ENCODE results near the gene TRIM40. TPM values are rescaled to one million over a fixed set of nuclear protein-coding genes. Genes with fewer than 3 reads are reported as not detected.
A peak's percentile ranks its signal among the peaks of the same experiment; 100 is the strongest.

The TRIM40 gene, protein sequence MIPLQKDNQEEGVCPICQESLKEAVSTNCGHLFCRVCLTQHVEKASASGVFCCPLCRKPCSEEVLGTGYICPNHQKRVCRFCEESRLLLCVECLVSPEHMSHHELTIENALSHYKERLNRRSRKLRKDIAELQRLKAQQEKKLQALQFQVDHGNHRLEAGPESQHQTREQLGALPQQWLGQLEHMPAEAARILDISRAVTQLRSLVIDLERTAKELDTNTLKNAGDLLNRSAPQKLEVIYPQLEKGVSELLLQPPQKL
- total RNA-seq, result not detected
- polyA plus RNA-seq (ENCODE audit: insufficient read length in 6 of 6), result under 1 TPM in 4 of 6 donors, not detected in 2; 0.09 to 0.16 (median 0.14) TPM
- long read RNA-seq, donor 1, result 0 reads
- long read RNA-seq, donor 2, result 0 reads
- long read RNA-seq, donor 3, result 0 reads
- long read RNA-seq, donor 4, result 0 reads
- long read RNA-seq, donor 5, result 0 reads
- long read RNA-seq, donor 6, result 0 reads
- long read RNA-seq, donor 7, result 0 reads
- long read RNA-seq, donor 8, result 0 reads
- long read RNA-seq, donor 9, result 0 reads
- long read RNA-seq, donor 10, result 0 reads
- long read RNA-seq, donor 11, result 0 reads
- long read RNA-seq, donor 12, result 0 reads

DNA sequence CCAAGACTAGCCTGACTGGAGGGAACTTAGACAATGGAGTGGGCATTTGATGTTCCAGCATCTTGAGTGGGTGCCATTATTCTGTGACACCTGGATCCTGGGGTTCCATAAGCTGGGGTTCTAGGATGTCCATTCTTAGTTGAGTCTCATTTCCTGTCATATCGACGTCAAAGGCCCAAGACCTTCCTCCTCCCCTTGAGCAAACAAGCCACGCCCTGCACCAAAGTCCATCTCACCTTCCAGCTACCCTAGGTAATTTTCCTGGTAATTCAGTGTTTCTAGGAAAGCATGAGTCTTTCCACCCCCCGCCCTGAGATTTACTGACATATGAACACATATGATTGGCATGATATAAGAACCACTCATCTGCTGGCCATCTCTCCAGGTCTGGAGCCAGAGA, at the start of gene TRIM40:
Gene TRIM40 (plus strand): TSS at position 384 of the 400 bp plus-strand sequence. CDS start 897 bp downstream, outside the sequence.
- intact Hi-C loops (cut with DNase I), result no loop called here
- peaks cover 0 to 3% of the 10 kb centered on the region in 2 donors for H3K4me1 ChIP-seq
- H3K9me3 ChIP-seq, result no peaks in the 10 kb centered on the region
- TF ChIP-seq, protein P1, sequence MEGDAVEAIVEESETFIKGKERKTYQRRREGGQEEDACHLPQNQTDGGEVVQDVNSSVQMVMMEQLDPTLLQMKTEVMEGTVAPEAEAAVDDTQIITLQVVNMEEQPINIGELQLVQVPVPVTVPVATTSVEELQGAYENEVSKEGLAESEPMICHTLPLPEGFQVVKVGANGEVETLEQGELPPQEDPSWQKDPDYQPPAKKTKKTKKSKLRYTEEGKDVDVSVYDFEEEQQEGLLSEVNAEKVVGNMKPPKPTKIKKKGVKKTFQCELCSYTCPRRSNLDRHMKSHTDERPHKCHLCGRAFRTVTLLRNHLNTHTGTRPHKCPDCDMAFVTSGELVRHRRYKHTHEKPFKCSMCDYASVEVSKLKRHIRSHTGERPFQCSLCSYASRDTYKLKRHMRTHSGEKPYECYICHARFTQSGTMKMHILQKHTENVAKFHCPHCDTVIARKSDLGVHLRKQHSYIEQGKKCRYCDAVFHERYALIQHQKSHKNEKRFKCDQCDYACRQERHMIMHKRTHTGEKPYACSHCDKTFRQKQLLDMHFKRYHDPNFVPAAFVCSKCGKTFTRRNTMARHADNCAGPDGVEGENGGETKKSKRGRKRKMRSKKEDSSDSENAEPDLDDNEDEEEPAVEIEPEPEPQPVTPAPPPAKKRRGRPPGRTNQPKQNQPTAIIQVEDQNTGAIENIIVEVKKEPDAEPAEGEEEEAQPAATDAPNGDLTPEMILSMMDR (IDR thresholded peaks at IDR 0.05), result no peak
- no peak within 1 kb of the TSS for H3K27ac ChIP-seq
- DNase-seq (no peak), ATAC-seq (no peak)
- H3K4me3 ChIP-seq, result no peak within 1 kb of the TSS
- no peaks in the 10 kb centered on the region for H3K36me3 ChIP-seq
- peaks cover 2 to 49% of the 10 kb centered on the region in 2 donors for H3K27me3 ChIP-seq

DNA sequence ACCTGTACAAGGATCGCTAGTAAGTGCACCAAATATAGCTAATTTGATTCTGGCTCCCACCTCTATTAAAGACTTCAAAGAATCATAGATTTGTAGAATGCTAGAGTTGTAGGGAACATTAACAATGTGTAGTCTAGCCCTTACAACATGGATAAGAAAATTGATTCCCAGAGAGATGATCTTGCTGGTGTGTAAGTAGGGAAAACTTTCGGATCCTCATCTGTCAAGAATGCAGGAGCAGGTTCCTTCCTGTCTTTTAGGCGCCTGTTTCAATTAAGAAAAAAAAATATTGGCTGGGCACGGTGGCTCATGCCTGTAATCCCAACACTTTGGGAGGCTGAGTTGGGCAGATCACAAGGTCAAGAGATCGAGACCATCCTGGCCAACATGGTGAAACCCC, 48.1 kb upstream of the TRIM40 start:
- intact Hi-C loops (cut with DNase I), result no loop called here
- TF ChIP-seq, protein P1 (IDR thresholded peaks at IDR 0.05), result no peak
- no peaks in the 10 kb centered on the region for H3K4me1 ChIP-seq
- H3K27ac ChIP-seq, result no peak overlapping the region
- no peak overlapping the region for H3K4me3 ChIP-seq
- H3K27me3 ChIP-seq, result peaks cover 0 to 58% of the 10 kb centered on the region in 2 donors
- DNase-seq, result no peak
- H3K9me3 ChIP-seq, result no peaks in the 10 kb centered on the region
- H3K36me3 ChIP-seq, result no peaks in the 10 kb centered on the region
- ATAC-seq, result no peak

DNA sequence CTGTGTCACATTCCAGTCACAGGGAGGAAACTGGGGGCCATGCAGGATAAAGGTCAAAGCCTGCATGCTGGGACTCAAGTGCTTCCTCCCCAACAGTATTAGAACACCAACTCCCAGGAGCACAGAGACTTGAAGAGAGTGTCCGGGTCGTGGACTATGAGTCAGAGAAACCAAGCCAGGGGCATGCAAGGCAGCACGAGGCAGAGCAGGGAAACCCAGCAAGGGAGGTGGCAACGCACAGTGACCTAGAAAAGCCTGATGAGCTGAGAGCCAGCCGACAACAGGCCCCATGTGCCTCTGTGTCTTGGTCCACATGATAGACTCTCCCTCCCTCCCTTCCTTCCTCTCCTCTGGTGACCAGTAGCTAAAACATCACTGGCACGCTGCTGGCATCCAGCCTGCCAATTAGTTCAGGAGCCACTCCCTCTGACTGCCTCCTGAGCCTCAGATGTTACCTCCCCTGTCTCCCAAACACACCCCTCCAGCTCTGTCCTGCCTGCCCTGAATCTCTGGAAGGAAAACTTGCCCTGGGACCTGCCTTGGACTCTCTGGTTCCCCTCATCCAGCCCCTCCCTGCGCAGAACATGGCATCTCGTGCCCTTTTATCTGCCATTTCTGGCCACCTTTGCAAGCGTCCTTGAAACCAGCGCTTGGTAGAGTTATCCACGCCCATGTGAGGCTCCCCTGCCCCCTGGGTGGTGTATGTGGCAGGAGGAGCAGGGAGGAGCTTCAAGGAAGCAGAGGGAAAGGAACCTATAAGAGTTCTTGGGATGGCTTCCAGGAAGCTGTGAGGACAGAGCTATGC, 44.2 kb upstream of the TRIM40 start:
- Histone ChIP-seq H3K4me1 (no peaks in the 10 kb centered on the region), H3K27ac (peak overlapping the region; percentile 48 to 59), H3K36me3 (no peaks in the 10 kb centered on the region), H3K4me3 (no peak overlapping the region), H3K9me3 (no peaks in the 10 kb centered on the region), H3K27me3 (peaks cover 0 to 82% of the 10 kb centered on the region in 2 donors)
- peak in 2 of 4 donors; percentile 64 to 81 for DNase-seq
- TF ChIP-seq, protein P1 (IDR thresholded peaks at IDR 0.05), result no peak
- ATAC-seq, result peak; percentile 92
- intact Hi-C loops (cut with DNase I), result no loop called here

DNA sequence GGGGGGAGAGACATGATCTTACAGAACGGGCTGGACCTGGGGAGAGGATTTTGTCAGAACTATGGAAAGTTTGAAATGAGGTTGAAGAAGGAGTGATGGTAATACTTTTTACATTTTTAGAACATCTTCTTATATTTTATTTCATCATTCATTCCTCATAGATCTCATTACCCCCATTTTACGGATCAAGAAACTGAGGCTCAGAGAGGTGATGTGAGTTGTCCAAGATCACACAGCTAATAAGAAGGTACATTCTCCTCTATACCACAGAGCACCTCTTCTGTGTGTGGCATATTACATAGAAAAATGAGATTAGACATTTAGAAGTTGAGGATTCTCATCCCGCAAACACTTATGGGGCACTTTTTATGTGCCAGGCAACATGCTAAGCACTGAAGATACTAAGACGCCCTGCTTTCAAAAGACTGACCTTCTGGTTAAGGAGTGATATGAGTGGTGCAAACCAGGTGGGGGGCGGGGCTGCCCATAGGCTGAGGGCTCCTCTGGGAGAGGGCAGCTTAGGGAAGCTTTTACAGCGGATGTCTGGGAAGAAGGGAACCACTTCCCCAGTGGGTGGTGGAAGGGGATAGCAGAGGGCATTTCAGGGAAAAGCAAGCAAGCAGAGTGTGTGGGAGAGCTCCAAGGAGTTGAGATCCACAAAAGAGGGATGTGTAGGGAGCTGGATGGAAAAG, 42.9 kb upstream of the TRIM40 start:
- TF ChIP-seq, protein P1 (IDR thresholded peaks at IDR 0.05), result no peak
- intact Hi-C loops (cut with DNase I), result no loop called here
- no peak for DNase-seq
- Histone ChIP-seq H3K27me3 (peaks cover 0 to 80% of the 10 kb centered on the region in 2 donors), H3K4me1 (no peaks in the 10 kb centered on the region), H3K36me3 (no peaks in the 10 kb centered on the region), H3K9me3 (no peaks in the 10 kb centered on the region), H3K27ac (no peak overlapping the region), H3K4me3 (no peak overlapping the region)
- ATAC-seq, result no peak
